GM12878 (cell line): ENCODE results near the gene ANKRD65. TPM values are rescaled to one million over a fixed set of nuclear protein-coding genes. Genes with fewer than 3 reads are reported as not detected.

Experiments
- ATAC-seq: fragments of 200-7000 bp; cut with Tn5 transposase; 3 replicates; pipeline ENCODE4 v1.9.1; 2020; ENCODE audit warnings: mild to moderate bottlenecking, moderate library complexity
- BruUV-seq: library from RNA; stranded (reverse); fragments of 400-500 nt; replicated peaks from 2 replicates; lab custom pipeline; 2021; lab: Mats Ljungman, UMichigan
- CTCF ChIA-PET: fragments of 300-600 bp; sonication (Branson Sonifier 250); formaldehyde crosslinking; extraction: SDS; loops from one replicate; lab custom pipeline; 2021; ENCODE audit warnings: inconsistent platforms; lab: Yijun Ruan, JAX
- POLR2A ChIA-PET: fragments of 350-600 bp; formaldehyde crosslinking; extraction: SDS; loops from one replicate; lab custom pipeline; 2021; ENCODE audit warnings: inconsistent platforms; lab: Charles Lee
- RAD21 ChIA-PET: fragments of 300-600 bp; sonication (Branson Sonifier 250); formaldehyde crosslinking; loops from one replicate; lab custom pipeline; 2023; ENCODE audit warnings: antibody characterized with exemption; ENCODE audit not compliant: unreplicated experiment; lab: Charles Lee
- SMC1A ChIA-PET: fragments of 300-600 bp; sonication (Branson Sonifier 250); formaldehyde crosslinking; loops from one replicate; lab custom pipeline; 2023; ENCODE audit not compliant: unreplicated experiment, uncharacterized antibody; lab: Charles Lee
- DNase-seq: peaks from one replicate; pipeline ENCODE4 v3.0.0-alpha.2; 2011; ENCODE audit warnings: low read depth, low spot score
- FAIRE-seq: peaks from 3 replicates; lab custom pipeline; 2011; peaks lifted over from hg19 to GRCh38; lab: Jason Lieb, UNC
- H2AFZ ChIP-seq: 2 replicates; pipeline ENCODE4 v1.6.0; 2011; ENCODE audit warnings: low read depth, low read length, control low read depth; ENCODE audit not compliant: control insufficient read depth
- H3K27ac ChIP-seq: 2 replicates; pipeline ENCODE4 v1.5.1; 2011; ENCODE audit warnings: control low read depth; ENCODE audit not compliant: control insufficient read depth, insufficient read depth
- H3K27me3 ChIP-seq, 2 experiments: replicated peaks in 1 of 2; 2 replicates each; pipeline versions ENCODE4 v1.6.0 to v1.6.1; 2011; ENCODE audit warnings: low read length in 1 of 2; ENCODE audit not compliant: control insufficient read depth in 2 of 2, insufficient read depth in 2 of 2
- H3K36me3 ChIP-seq, 2 experiments: 2 replicates each; pipeline ENCODE4 v1.5.1; 2011; ENCODE audit warnings: low read length in 1 of 2; ENCODE audit not compliant: control insufficient read depth in 2 of 2, insufficient read depth in 2 of 2
- H3K4me1 ChIP-seq: 2 replicates; pipeline ENCODE4 v1.6.1; 2011; ENCODE audit warnings: mild to moderate bottlenecking, low read length, moderate library complexity, mixed read lengths; ENCODE audit not compliant: control insufficient read depth, insufficient read depth
- H3K4me2 ChIP-seq: 2 replicates; pipeline ENCODE4 v1.6.0; 2011; ENCODE audit warnings: control low read depth; ENCODE audit not compliant: control insufficient read depth, insufficient read depth
- H3K4me3 ChIP-seq: fragments of 200-600 bp; sonication (generic); 2 replicates; pipeline ENCODE4 v1.5.1; 2016
- H3K79me2 ChIP-seq: 2 replicates; pipeline ENCODE4 v1.6.0; 2011; ENCODE audit warnings: low read length; ENCODE audit not compliant: control insufficient read depth, insufficient read depth
- H3K9ac ChIP-seq: 2 replicates; pipeline ENCODE4 v1.8.0; 2011; ENCODE audit warnings: low read length, control low read depth, mixed read lengths; ENCODE audit not compliant: control insufficient read depth, insufficient read depth
- H3K9me3 ChIP-seq: replicated peaks from 3 replicates; pipeline ENCODE4 v1.5.1; 2011; ENCODE audit warnings: mild to moderate bottlenecking, low read length; ENCODE audit not compliant: control insufficient read depth, insufficient read depth
- H4K20me1 ChIP-seq: 2 replicates; pipeline ENCODE4 v1.6.0; 2011; ENCODE audit not compliant: control insufficient read depth, insufficient read depth
- CBFB ChIP-seq: IDR thresholded peaks from 2 replicates; pipeline ENCODE4 v1.6.1; 2016; ENCODE audit warnings: antibody characterized with exemption, low read depth
- CBX5 ChIP-seq: sonication (generic); IDR thresholded peaks from 2 replicates; pipeline ENCODE4 v1.6.1; 2016; ENCODE audit warnings: low read depth, moderate library complexity, mild to moderate bottlenecking, inconsistent platforms
- CREM ChIP-seq: IDR thresholded peaks from 2 replicates; pipeline ENCODE4 v1.6.1; 2014; ENCODE audit warnings: antibody characterized with exemption, low read depth
- CTCF ChIP-seq, 3 experiments: IDR thresholded peaks in 2 of 3; conservative IDR thresholded peaks in 1 of 3; 2 replicates each; pipeline ENCODE4 v1.5.1; 2011; ENCODE audit warnings: low read depth in 3 of 3, low read length in 3 of 3, mild to moderate bottlenecking in 3 of 3, control low read depth in 2 of 3, moderate library complexity in 2 of 3, inconsistent platforms in 1 of 3, mixed read lengths in 1 of 3; ENCODE audit not compliant: control insufficient read depth in 2 of 3, insufficient read depth in 1 of 3; ENCODE audit errors: extremely low read depth in 1 of 3
- EED ChIP-seq: sonication (generic); IDR thresholded peaks from 2 replicates; pipeline ENCODE4 v1.6.1; 2016; ENCODE audit warnings: antibody characterized with exemption, low read depth
- EGR1 ChIP-seq, 2 experiments: IDR thresholded peaks; 1 replicate in 1 of 2; 2 replicates in 1 of 2; pipeline ENCODE4 v1.6.1; 2011 to 2012; ENCODE audit warnings: low read depth in 2 of 2, low read length in 2 of 2, borderline replicate concordance in 1 of 2, mild to moderate bottlenecking in 1 of 2, moderate library complexity in 1 of 2
- HCFC1 ChIP-seq: fragments of 150-350 bp; IDR thresholded peaks from 2 replicates; pipeline ENCODE4 v1.6.1; 2014; ENCODE audit warnings: low read length
- JUNB ChIP-seq: IDR thresholded peaks from 2 replicates; pipeline ENCODE4 v1.6.1; 2016; ENCODE audit warnings: antibody characterized with exemption, mild to moderate bottlenecking
- NFYB ChIP-seq: IDR thresholded peaks from 2 replicates; pipeline ENCODE4 v1.6.1; 2011; ENCODE audit warnings: low read depth, mild to moderate bottlenecking, low read length, improper control_type of control experiment, moderate library complexity; ENCODE audit not compliant: insufficient read depth
- NR2C1 ChIP-seq: fragments of 450-650 bp; IDR thresholded peaks from 2 replicates; pipeline ENCODE4 v1.6.1; 2017; ENCODE audit warnings: antibody characterized with exemption, mild to moderate bottlenecking, moderate library complexity
- POLR2AphosphoS2 ChIP-seq: IDR thresholded peaks from 2 replicates; pipeline ENCODE4 v1.6.1; 2011; ENCODE audit warnings: low read depth, mild to moderate bottlenecking, low read length, improper control_type of control experiment, moderate library complexity
- SRF ChIP-seq, 2 experiments: IDR thresholded peaks; 2 replicates each; pipeline ENCODE4 v1.6.1; 2011; ENCODE audit warnings: low read depth in 2 of 2, low read length in 2 of 2, mild to moderate bottlenecking in 1 of 2, moderate library complexity in 1 of 2
- STAT3 ChIP-seq: IDR thresholded peaks from 2 replicates; pipeline ENCODE4 v1.6.1; 2011; ENCODE audit warnings: low read depth, low read length, improper control_type of control experiment
- TCF3 ChIP-seq: IDR thresholded peaks from 2 replicates; pipeline ENCODE4 v1.6.1; 2012; ENCODE audit warnings: low read depth, mild to moderate bottlenecking, low read length, borderline replicate concordance; ENCODE audit not compliant: insufficient read depth
- WGBS: methylation state at CpG from one replicate; pipeline ENCODE4 v1.1.6; 2016; ENCODE audit warnings: low lambda C conversion rate; ENCODE audit not compliant: insufficient replicate concordance, insufficient coverage; ENCODE audit errors: missing lambda C conversion rate; 5-methylcytosine and 5-hydroxymethylcytosine counted together
- in situ Hi-C: fragments of 300-500 bp; cut with MboI; formaldehyde crosslinking; loops from 9 replicates; pipeline ENCODE4 v1.14.3; 2018; ENCODE audit warnings: mixed read lengths
- intact Hi-C: fragments of 100-400 bp; cut with micrococcal nuclease; formaldehyde crosslinking; loops from one replicate; pipeline ENCODE4 v1.14.2; 2022; ENCODE audit not compliant: unreplicated experiment
- polyA plus RNA-seq, 11 experiments: library from polyadenylated mRNA; depleted of rRNA in 4 of 11; unstranded in 6 of 11; stranded (reverse) in 5 of 11; fragments of >200 nt; fragmentation: Nextera tagmentation in 4 of 11; fragmentation: Illumina TruSeq in 1 of 11; extraction: Ambion mirVana in 4 of 11; extraction: Trizol in 1 of 11; gene quantifications; 1 replicate in 1 of 11; 2 replicates in 10 of 11; pipeline versions ENCODE4 v1.2.1 to v1.2.3, GENCODE V29; 2011 to 2016; ENCODE audit warnings: inconsistent platforms in 2 of 11, missing spikeins in 2 of 11, low read depth in 1 of 11
- total RNA-seq, 4 experiments: library from RNA; depleted of rRNA in 3 of 4; stranded (reverse); fragments of >200 nt in 3 of 4; fragmentation: Illumina TruSeq in 1 of 4; extraction: Trizol in 1 of 4; gene quantifications; 2 replicates each; pipeline versions ENCODE4 v1.2.1 to v1.2.3, GENCODE V29; 2013 to 2021

ANKRD65 gene
- total and polyA plus RNA-seq, 10 of the 15 experiments (the other 5 are each of a cell fraction or from before 2014, with no cell fraction given): 0.05 to 2.8 (median 0.37) TPM

DNA sequence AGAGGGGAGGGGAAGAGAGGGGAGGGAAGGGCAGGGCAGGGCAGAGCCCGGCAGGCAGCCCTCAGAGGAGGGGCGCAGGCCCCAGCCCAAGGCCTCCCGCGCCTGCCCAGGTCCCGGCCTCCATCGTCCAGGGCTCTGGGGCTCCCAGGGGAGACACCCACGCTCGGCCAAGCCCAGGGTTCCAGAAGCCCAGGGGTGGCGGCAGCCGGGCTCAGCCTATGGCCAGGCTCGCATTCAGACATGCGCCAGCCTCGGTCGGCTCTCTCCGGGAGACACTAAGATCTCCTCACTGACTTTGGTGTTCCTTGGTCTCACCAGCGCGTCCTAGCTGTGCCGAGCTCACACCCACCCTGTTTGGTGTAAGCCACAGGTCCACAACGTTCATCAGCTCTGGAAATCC, 7.1 kb upstream of the ANKRD65 start:
- intact Hi-C loops (no loop called here), in situ Hi-C loops (no loop called here)
- SMC1A ChIA-PET: no interaction called here
- Histone ChIP-seq H3K27ac (no peak overlapping the region), H3K79me2 (no peaks in the 10 kb centered on the region), H3K4me1 (no peaks in the 10 kb centered on the region), H2AFZ (no peak overlapping the region), H4K20me1 (no peaks in the 10 kb centered on the region), H3K4me2 (no peak overlapping the region), H3K9ac (no peak overlapping the region), H3K4me3 (no peak overlapping the region), H3K9me3 (no peaks in the 10 kb centered on the region), H3K27me3 (peaks cover 0 to 2% of the 10 kb centered on the region in 2 experiments; a peak in 2 of 4 replicates), H3K36me3 (no peaks in the 10 kb centered on the region)
- WGBS: 50% methylated on average over 18 of the region's 19 CpGs
- FAIRE-seq: no peak
- TF ChIP-seq CTCF (IDR thresholded peaks at IDR 0.05 in 2 of 3, conservative IDR thresholded peaks at IDR 0.05 in 1 of 3; ENCODE audit: control insufficient read depth in 2 of 3, extremely low read depth in 1 of 3, insufficient read depth in 1 of 3, low read depth in 3 of 3, low read length in 3 of 3) (no peak), NR2C1 (no peak), NFYB (no peak), SRF (IDR thresholded peaks at IDR 0.05; ENCODE audit: low read depth in 2 of 2, low read length in 2 of 2) (no peak)
- CTCF ChIA-PET: interaction anchor here (1.7 kb wide), 1 partner anchor 10 kb away, joined by 5 read pairs; no protein-coding TSS in a partner anchor
- POLR2A ChIA-PET: no interaction called here
- no peak for DNase-seq
- BruUV-seq: no TSS peak
- RAD21 ChIA-PET: no interaction called here
- no peak for ATAC-seq

- no peak for TF ChIP-seq EGR1 (IDR thresholded peaks at IDR 0.05; ENCODE audit: borderline replicate concordance in 1 of 2, low read depth in 2 of 2, low read length in 2 of 2)
- no peak for TF ChIP-seq EED
- no peak for TF ChIP-seq CBFB
- no peak for TF ChIP-seq CREM
- TF ChIP-seq JUNB: no peak
- no peak for TF ChIP-seq CBX5
- no peak for TF ChIP-seq STAT3
- TF ChIP-seq POLR2AphosphoS2: no peak
- TF ChIP-seq TCF3: no peak
- TF ChIP-seq HCFC1: no peak
- intact Hi-C loops (no loop called here), in situ Hi-C loops (no loop called here)
- RAD21 ChIA-PET: no interaction called here
- H3K9ac ChIP-seq: no peak overlapping the region
- H3K27me3 ChIP-seq: peaks cover 0 to 2% of the 10 kb centered on the region in 2 experiments; a peak in 1 of 4 replicates
- H3K9me3 ChIP-seq: no peaks in the 10 kb centered on the region
- no peak overlapping the region for H3K4me3 ChIP-seq
- 0% methylated on average over 1 of the region's 22 CpGs for WGBS
- CTCF ChIA-PET: no interaction called here
- no peak overlapping the region for H3K4me2 ChIP-seq
- H3K36me3 ChIP-seq: no peaks in the 10 kb centered on the region
- no peak for DNase-seq
- H4K20me1 ChIP-seq: no peaks in the 10 kb centered on the region
- no peaks in the 10 kb centered on the region for H3K79me2 ChIP-seq
- BruUV-seq: no TSS peak
- POLR2A ChIA-PET: no interaction called here
- no peak overlapping the region for H2AFZ ChIP-seq
- FAIRE-seq: no peak
- no peaks in the 10 kb centered on the region for H3K4me1 ChIP-seq
- H3K27ac ChIP-seq: no peak overlapping the region
- SMC1A ChIA-PET: no interaction called here
- ATAC-seq: no peak
These were observed 6.7 kb upstream of the ANKRD65 start for GRCh38 chr1:1427820-1428148.
